Fibroblast of the aortic adventitia (primary cell): Measurements from ENCODE around the gene GRIK4. TPM values are rescaled to one million over a fixed set of nuclear protein-coding genes. Genes with fewer than 3 reads are reported as not detected.

Experiments
- DNase-seq: peaks from one replicate; pipeline ENCODE4 v3.0.0-alpha.2; 2010; ENCODE audit warnings: low read depth
- H3K4me3 ChIP-seq: 2 replicates; pipeline ENCODE4 v1.5.1; 2011; ENCODE audit warnings: low read depth, mild to moderate bottlenecking, control low read depth, low read length, moderate library complexity
- total RNA-seq: library from RNA; depleted of rRNA; stranded (reverse); fragments of >200 nt; gene quantifications from 2 replicates; pipeline ENCODE4 v1.2.3, GENCODE V29; 2012; ENCODE audit warnings: low replicate concordance
- TF ChIP-seq, protein P1 (sequence below): IDR thresholded peaks from 2 replicates; pipeline ENCODE4 v1.5.1; 2011; ENCODE audit warnings: mild to moderate bottlenecking, low read length, control low read depth, inconsistent platforms; ENCODE audit not compliant: insufficient read depth

GRIK4 gene
- total RNA-seq, 1 donor: not detected

- no peak overlapping the region for H3K4me3 ChIP-seq
- TF ChIP-seq, protein P1, sequence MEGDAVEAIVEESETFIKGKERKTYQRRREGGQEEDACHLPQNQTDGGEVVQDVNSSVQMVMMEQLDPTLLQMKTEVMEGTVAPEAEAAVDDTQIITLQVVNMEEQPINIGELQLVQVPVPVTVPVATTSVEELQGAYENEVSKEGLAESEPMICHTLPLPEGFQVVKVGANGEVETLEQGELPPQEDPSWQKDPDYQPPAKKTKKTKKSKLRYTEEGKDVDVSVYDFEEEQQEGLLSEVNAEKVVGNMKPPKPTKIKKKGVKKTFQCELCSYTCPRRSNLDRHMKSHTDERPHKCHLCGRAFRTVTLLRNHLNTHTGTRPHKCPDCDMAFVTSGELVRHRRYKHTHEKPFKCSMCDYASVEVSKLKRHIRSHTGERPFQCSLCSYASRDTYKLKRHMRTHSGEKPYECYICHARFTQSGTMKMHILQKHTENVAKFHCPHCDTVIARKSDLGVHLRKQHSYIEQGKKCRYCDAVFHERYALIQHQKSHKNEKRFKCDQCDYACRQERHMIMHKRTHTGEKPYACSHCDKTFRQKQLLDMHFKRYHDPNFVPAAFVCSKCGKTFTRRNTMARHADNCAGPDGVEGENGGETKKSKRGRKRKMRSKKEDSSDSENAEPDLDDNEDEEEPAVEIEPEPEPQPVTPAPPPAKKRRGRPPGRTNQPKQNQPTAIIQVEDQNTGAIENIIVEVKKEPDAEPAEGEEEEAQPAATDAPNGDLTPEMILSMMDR: no peak
- DNase-seq: no peak
These were observed 406.2 kb downstream of the GRIK4 start for GRCh38 chr11:120917559-120918239.

GRCh38 chr11:120918257-120918656 is 406.7 kb downstream of the GRIK4 start:
- H3K4me3 ChIP-seq: no peak overlapping the region
- no peak for DNase-seq
- TF ChIP-seq, protein P1: no peak

GRCh38 chr11:120919045-120919444 is 407.5 kb downstream of the GRIK4 start:
- DNase-seq: no peak
- no peak overlapping the region for H3K4me3 ChIP-seq
- TF ChIP-seq, protein P1: no peak

DNA sequence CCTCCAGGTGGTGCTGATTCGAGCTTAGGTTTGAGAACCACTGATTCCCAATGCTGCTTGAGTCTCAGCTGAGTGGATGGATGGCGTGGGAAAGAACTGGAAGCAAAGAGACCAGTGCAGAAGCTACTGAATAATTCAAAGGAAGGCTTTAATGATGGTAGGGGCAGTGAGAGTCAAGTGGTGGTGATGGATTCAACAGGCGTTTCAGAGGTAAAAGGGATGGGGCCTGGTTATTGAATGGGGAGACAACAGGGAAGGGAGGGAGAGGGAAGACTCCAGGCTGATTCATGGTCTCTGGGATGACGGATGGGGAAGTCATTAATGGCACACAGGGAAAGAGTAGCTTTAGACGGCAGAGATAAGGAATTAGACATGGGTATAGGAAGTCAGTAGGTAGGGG is 408.0 kb downstream of the GRIK4 start:
- TF ChIP-seq, protein P1: no peak
- no peak for DNase-seq

DNA sequence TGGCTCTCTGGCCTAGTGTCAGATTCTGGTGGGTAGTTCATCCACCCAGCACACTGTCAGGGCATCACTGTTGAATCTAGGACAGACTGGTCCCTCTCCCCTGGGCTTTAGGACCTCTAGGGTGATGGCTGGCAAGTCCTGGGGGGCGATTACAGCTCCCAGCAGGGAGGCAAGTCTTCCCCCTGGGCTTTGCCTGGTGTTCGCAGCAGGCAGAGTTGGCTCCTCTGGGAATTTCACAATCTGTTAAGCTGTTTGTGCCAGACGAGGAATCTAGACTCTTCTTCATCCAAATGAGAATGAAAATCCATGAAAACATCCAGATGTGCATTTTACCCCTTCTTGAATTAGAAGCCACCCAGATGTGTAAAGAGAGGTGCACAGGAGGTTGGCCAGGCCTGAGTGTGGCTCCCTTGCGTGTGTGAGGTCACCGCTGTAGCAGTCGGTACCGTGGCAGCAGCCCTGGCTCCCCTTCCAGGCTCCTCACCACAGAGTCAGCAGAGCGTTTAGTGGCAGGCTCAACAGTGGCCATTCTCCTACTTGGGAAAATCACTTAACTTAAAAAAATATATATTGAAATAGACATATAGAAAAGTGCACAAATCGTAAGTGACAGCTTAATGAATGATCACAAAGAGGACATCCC is 412.4 kb downstream of the GRIK4 start:
- TF ChIP-seq, protein P1: no peak
- H3K4me3 ChIP-seq: no peak overlapping the region
- no peak for DNase-seq

More for the DNA sequence above, 408.0 kb downstream of the GRIK4 start:
- no peak overlapping the region for H3K4me3 ChIP-seq

GRCh38 chr11:120925944-120926343 is 414.4 kb downstream of the GRIK4 start:
- H3K4me3 ChIP-seq: no peak overlapping the region
- DNase-seq: no peak
- TF ChIP-seq, protein P1: no peak
